OCI-LY7 (cell line): ENCODE results near the gene TENT5A. TPM values are rescaled to one million over a fixed set of nuclear protein-coding genes. Genes with fewer than 3 reads are reported as not detected.
A peak's percentile ranks its signal among the peaks of the same experiment; 100 is the strongest.

ENCODE experiments used
- BruUV-seq: library from RNA; stranded (reverse); fragments of 400-500 nt; replicated peaks from 2 replicates; lab custom pipeline; 2021; lab: Mats Ljungman, UMichigan
- CTCF ChIA-PET: fragments of 300-600 bp; sonication (Branson Sonifier 250); formaldehyde crosslinking; loops from one replicate; lab custom pipeline; 2022; ENCODE audit warnings: antibody characterized with exemption; ENCODE audit not compliant: unreplicated experiment; lab: Charles Lee
- POLR2A ChIA-PET: fragments of 300-600 bp; sonication (Branson Sonifier 250); formaldehyde crosslinking; loops from one replicate; lab custom pipeline; 2022; ENCODE audit warnings: antibody characterized with exemption; lab: Charles Lee
- DNase-seq: peaks from one replicate; pipeline ENCODE4 v3.0.0-alpha.2; 2015; ENCODE audit warnings: low spot score
- H2AFZ ChIP-seq: fragments of 200-600 bp; sonication (generic), shearing (Covaris generic); 2 replicates; pipeline ENCODE4 v1.6.1; 2014; ENCODE audit warnings: mild to moderate bottlenecking, antibody characterized with exemption, low read length, moderate library complexity
- H3K27ac ChIP-seq: fragments of 200-600 bp; sonication (generic); 2 replicates; pipeline ENCODE4 v1.5.1; 2014; ENCODE audit warnings: mixed run types, low read depth, mild to moderate bottlenecking, moderate library complexity, low read length, inconsistent platforms; ENCODE audit not compliant: poor library complexity, severe bottlenecking
- H3K36me3 ChIP-seq: fragments of 200-600 bp; sonication (generic); 2 replicates; pipeline ENCODE4 v1.6.1; 2014; ENCODE audit warnings: mild to moderate bottlenecking, antibody characterized with exemption, low read length, moderate library complexity, mixed read lengths; ENCODE audit not compliant: insufficient read depth
- H3K4me1 ChIP-seq: fragments of 200-600 bp; sonication (generic); 2 replicates; pipeline ENCODE4 v1.5.1; 2014; ENCODE audit warnings: mild to moderate bottlenecking, low read length; ENCODE audit not compliant: insufficient read depth, poor library complexity, severe bottlenecking
- H3K4me2 ChIP-seq: fragments of 200-600 bp; sonication (generic); 2 replicates; pipeline ENCODE4 v1.6.1; 2014; ENCODE audit warnings: mild to moderate bottlenecking, low read length
- H3K4me3 ChIP-seq: fragments of 200-600 bp; sonication (generic); 2 replicates; pipeline ENCODE4 v1.5.1; 2014; ENCODE audit warnings: mild to moderate bottlenecking, low read depth, low read length; ENCODE audit not compliant: poor library complexity, severe bottlenecking
- H3K79me2 ChIP-seq: fragments of 200-600 bp; sonication (generic); 2 replicates; pipeline ENCODE4 v1.6.1; 2016; ENCODE audit warnings: low read depth, mild to moderate bottlenecking, low read length, moderate library complexity, mixed read lengths; ENCODE audit not compliant: insufficient read depth
- H3K9me2 ChIP-seq: fragments of 200-600 bp; sonication (generic); 2 replicates; pipeline ENCODE4 v1.6.1; 2016; ENCODE audit warnings: mild to moderate bottlenecking, low read length, mixed read lengths; ENCODE audit not compliant: insufficient read depth
- H3K9me3 ChIP-seq: fragments of 200-600 bp; sonication (generic); 2 replicates; pipeline ENCODE4 v1.6.1; 2014; ENCODE audit warnings: mild to moderate bottlenecking, mixed run types, low read length, mixed read lengths
- H4K20me1 ChIP-seq: fragments of 200-600 bp; sonication (generic); 2 replicates; pipeline ENCODE4 v1.6.1; 2014; ENCODE audit warnings: mild to moderate bottlenecking, antibody characterized with exemption, low read length, moderate library complexity, mixed read lengths; ENCODE audit not compliant: insufficient read depth
- CTCF ChIP-seq: fragments of 200-600 bp; sonication (generic); conservative IDR thresholded peaks from 2 replicates; pipeline ENCODE4 v1.5.1; 2014; ENCODE audit warnings: mild to moderate bottlenecking, antibody characterized with exemption, low read length, moderate library complexity, mixed read lengths
- EZH2phosphoT487 ChIP-seq: fragments of 200-600 bp; sonication (generic); IDR thresholded peaks from 2 replicates; pipeline ENCODE4 v1.6.1; 2018; ENCODE audit warnings: low read depth, borderline replicate concordance, mild to moderate bottlenecking, mixed run types, antibody characterized with exemption, low read length, moderate library complexity, mixed read lengths
- intact Hi-C: fragments of 100-400 bp; cut with micrococcal nuclease; formaldehyde crosslinking; loops from one replicate; pipeline ENCODE4 v1.10.0; 2022; ENCODE audit not compliant: unreplicated experiment
- total RNA-seq, 2 experiments: library from RNA; depleted of rRNA in 1 of 2; stranded (reverse); fragments of >200 nt in 1 of 2; shearing (Covaris generic) in 1 of 2; gene quantifications; 2 replicates each; pipeline ENCODE4 v1.2.3, GENCODE V29; 2014 to 2022

TENT5A gene
- total RNA-seq, 2 experiments from 2014 or later = not detected

- no peak overlapping the region for H2AFZ ChIP-seq
- BruUV-seq = no TSS peak
- H3K27ac ChIP-seq = no peak overlapping the region
- H3K4me2 ChIP-seq = no peak overlapping the region
- POLR2A ChIA-PET = no interaction called here
- CTCF ChIA-PET = no interaction called here
- DNase-seq = no peak
- no peaks in the 10 kb centered on the region for H3K9me2 ChIP-seq
- H3K79me2 ChIP-seq = no peaks in the 10 kb centered on the region
- H4K20me1 ChIP-seq = no peaks in the 10 kb centered on the region
- no peaks in the 10 kb centered on the region for H3K9me3 ChIP-seq
- intact Hi-C loops = no loop called here
- no peak overlapping the region for H3K4me3 ChIP-seq
- H3K4me1 ChIP-seq = no peaks in the 10 kb centered on the region
- TF ChIP-seq CTCF = no peak
- no peak for TF ChIP-seq EZH2phosphoT487
- H3K36me3 ChIP-seq = no peaks in the 10 kb centered on the region
These were observed 16.6 kb downstream of the TENT5A start for GRCh38 chr6:81735756-81736380.

- DNase-seq = no peak
- Histone ChIP-seq H3K36me3 (no peaks in the 10 kb centered on the region), H3K79me2 (no peaks in the 10 kb centered on the region), H2AFZ (no peak overlapping the region), H3K9me2 (no peaks in the 10 kb centered on the region), H3K27ac (no peak overlapping the region), H3K4me3 (no peak overlapping the region), H3K4me2 (no peak overlapping the region), H4K20me1 (no peaks in the 10 kb centered on the region), H3K4me1 (no peaks in the 10 kb centered on the region), H3K9me3 (no peaks in the 10 kb centered on the region)
- POLR2A ChIA-PET = no interaction called here
- intact Hi-C loops = no loop called here
- TF ChIP-seq EZH2phosphoT487 = no peak
- TF ChIP-seq CTCF = no peak
- CTCF ChIA-PET = interaction anchor here (0.6 kb wide), 1 partner anchor 35 kb away, joined by 3 read pairs; no protein-coding TSS in a partner anchor
- BruUV-seq = no TSS peak
These were observed 17.9 kb downstream of the TENT5A start for GRCh38 chr6:81734500-81735150.

- CTCF ChIA-PET = no interaction called here
- Histone ChIP-seq H3K27ac (no peak overlapping the region), H3K4me2 (no peak overlapping the region), H3K4me1 (no peaks in the 10 kb centered on the region), H3K36me3 (no peaks in the 10 kb centered on the region), H3K79me2 (no peaks in the 10 kb centered on the region), H4K20me1 (no peaks in the 10 kb centered on the region), H2AFZ (no peak overlapping the region), H3K4me3 (no peak overlapping the region), H3K9me2 (no peaks in the 10 kb centered on the region), H3K9me3 (no peaks in the 10 kb centered on the region)
- BruUV-seq = no TSS peak
- no peak for DNase-seq
- TF ChIP-seq CTCF (0 out of 2 replicates have a peak, but pooled peaks have one; percentile 15), EZH2phosphoT487 (no peak)
- intact Hi-C loops = no loop called here
- POLR2A ChIA-PET = no interaction called here
These were observed 18.4 kb downstream of the TENT5A start for GRCh38 chr6:81734081-81734480.
